Loucy (cell line): ENCODE results near the gene DR1.

ENCODE experiments used
- H2AFZ ChIP-seq: fragments of 200-600 bp; sonication (generic); 2 replicates; pipeline ENCODE4 v1.6.0; 2016; ENCODE audit warnings: antibody characterized with exemption, mild to moderate bottlenecking, low read length, moderate library complexity
- H3F3A ChIP-seq: fragments of 200-600 bp; 2 replicates; pipeline ENCODE4 v1.6.0; 2016; ENCODE audit warnings: antibody characterized with exemption, low read depth, mild to moderate bottlenecking
- H3K27me3 ChIP-seq: fragments of 200-600 bp; sonication (generic); 2 replicates; pipeline ENCODE4 v1.6.1; 2014; ENCODE audit warnings: low read length, mild to moderate bottlenecking; ENCODE audit not compliant: insufficient read depth, poor library complexity, severe bottlenecking
- H3K36me3 ChIP-seq: fragments of 200-600 bp; sonication (generic); 2 replicates; pipeline ENCODE4 v1.6.1; 2016; ENCODE audit warnings: low read length; ENCODE audit not compliant: insufficient read depth
- H3K4me1 ChIP-seq: fragments of 200-600 bp; sonication (generic); 2 replicates; pipeline ENCODE4 v1.5.1; 2014; ENCODE audit warnings: low read length, mild to moderate bottlenecking; ENCODE audit not compliant: insufficient read depth, poor library complexity, severe bottlenecking
- H3K4me2 ChIP-seq: fragments of 200-600 bp; sonication (generic); 2 replicates; pipeline ENCODE4 v1.6.0; 2014; ENCODE audit warnings: antibody characterized with exemption, low read length, low read depth, mild to moderate bottlenecking; ENCODE audit not compliant: poor library complexity, severe bottlenecking
- H3K4me3 ChIP-seq: fragments of 200-600 bp; sonication (generic); 2 replicates; pipeline ENCODE4 v1.5.1; 2014; ENCODE audit warnings: low read length, mild to moderate bottlenecking, mixed read lengths; ENCODE audit not compliant: poor library complexity, severe bottlenecking
- H3K79me2 ChIP-seq: fragments of 200-600 bp; sonication (generic); 2 replicates; pipeline ENCODE4 v1.6.1; 2014; ENCODE audit warnings: low read length; ENCODE audit not compliant: insufficient read depth
- H3K9ac ChIP-seq: fragments of 200-600 bp; sonication (generic); 2 replicates; pipeline ENCODE4 v1.6.0; 2014; ENCODE audit warnings: mild to moderate bottlenecking, low read depth, low read length, moderate library complexity; ENCODE audit not compliant: poor library complexity, severe bottlenecking
- H3K9me2 ChIP-seq: fragments of 200-600 bp; sonication (generic); replicated peaks from 2 replicates; pipeline ENCODE4 v1.6.1; 2016; ENCODE audit warnings: low read depth, low read length, mixed read lengths
- H3K9me3 ChIP-seq: fragments of 200-600 bp; sonication (generic); 2 replicates; pipeline ENCODE4 v1.6.1; 2014; ENCODE audit warnings: mild to moderate bottlenecking, antibody characterized with exemption, low read length, low read depth; ENCODE audit not compliant: insufficient read depth
- H4K20me1 ChIP-seq: fragments of 200-600 bp; sonication (generic); 2 replicates; pipeline ENCODE4 v1.6.0; 2014; ENCODE audit warnings: antibody characterized with exemption, low read length, mild to moderate bottlenecking; ENCODE audit not compliant: insufficient read depth, poor library complexity, severe bottlenecking
- CTCF ChIP-seq: fragments of 200-600 bp; sonication (generic); conservative IDR thresholded peaks from 2 replicates; pipeline ENCODE4 v1.5.1; 2014; ENCODE audit warnings: mild to moderate bottlenecking, antibody characterized with exemption, low read length
- EZH2phosphoT487 ChIP-seq: fragments of 200-600 bp; IDR thresholded peaks from 2 replicates; pipeline ENCODE4 v1.6.1; 2018; ENCODE audit warnings: antibody characterized with exemption, mild to moderate bottlenecking, moderate library complexity, borderline replicate concordance

DR1 gene

DNA sequence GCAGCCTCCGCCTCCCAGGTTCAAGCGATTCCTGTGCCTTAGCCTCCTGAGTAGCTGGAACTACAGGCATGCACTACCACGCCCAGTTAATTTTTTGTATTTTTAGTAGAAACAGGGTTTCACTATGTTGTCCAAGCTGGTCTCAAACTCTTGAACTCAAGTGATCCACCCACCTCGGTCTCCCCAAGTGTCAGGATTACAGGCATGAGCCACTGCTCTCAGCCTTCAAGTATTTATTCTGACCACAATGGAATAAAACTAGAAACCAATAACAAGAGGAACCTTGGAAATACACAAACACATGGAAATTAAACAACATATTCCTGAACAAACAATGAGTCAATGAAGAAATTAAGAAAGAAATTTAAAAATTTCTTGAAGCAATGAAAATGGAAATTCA, 32.7 kb upstream of the DR1 start:
- no peaks in the 10 kb centered on the region for H3K36me3 ChIP-seq
- H3K27me3 ChIP-seq: no peaks in the 10 kb centered on the region
- H3K4me1 ChIP-seq: no peaks in the 10 kb centered on the region
- no peak overlapping the region for H3K9ac ChIP-seq
- TF ChIP-seq CTCF (no peak), EZH2phosphoT487 (no peak)
- no peak overlapping the region for H3K4me3 ChIP-seq
- H3K4me2 ChIP-seq: no peak overlapping the region
- H3F3A ChIP-seq: no peaks in the 10 kb centered on the region
- H3K9me2 ChIP-seq: no peaks in the 10 kb centered on the region
- H3K9me3 ChIP-seq: no peaks in the 10 kb centered on the region
- H4K20me1 ChIP-seq: no peaks in the 10 kb centered on the region
- no peaks in the 10 kb centered on the region for H3K79me2 ChIP-seq
- no peak overlapping the region for H2AFZ ChIP-seq

DNA sequence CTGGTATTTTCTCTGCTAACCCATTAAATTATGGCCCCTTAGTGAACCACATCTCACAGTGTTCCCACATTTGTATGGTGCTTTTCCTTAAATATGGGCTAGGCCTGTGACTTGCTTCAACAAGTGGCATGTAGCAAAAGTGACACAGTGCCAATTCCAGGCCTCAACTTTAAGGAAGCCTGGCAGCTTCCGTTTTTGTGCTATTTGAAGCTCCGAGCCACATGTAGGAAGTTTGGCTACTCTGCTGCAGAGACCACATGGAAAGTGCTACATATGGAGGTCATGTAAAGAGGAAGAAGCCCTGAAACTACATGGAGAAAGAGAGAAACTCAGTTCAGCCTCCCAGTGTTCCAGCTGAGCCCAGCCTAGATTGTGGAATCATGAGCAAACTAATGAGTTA, 28.5 kb upstream of the DR1 start:
- Histone ChIP-seq H3K4me2 (no peak overlapping the region), H3F3A (no peaks in the 10 kb centered on the region), H3K9ac (no peak overlapping the region), H3K4me1 (no peaks in the 10 kb centered on the region), H3K36me3 (no peaks in the 10 kb centered on the region), H3K79me2 (no peaks in the 10 kb centered on the region), H2AFZ (no peak overlapping the region), H4K20me1 (no peaks in the 10 kb centered on the region), H3K9me3 (no peaks in the 10 kb centered on the region), H3K9me2 (no peaks in the 10 kb centered on the region), H3K4me3 (no peak overlapping the region), H3K27me3 (no peaks in the 10 kb centered on the region)
- TF ChIP-seq EZH2phosphoT487: no peak

- Histone ChIP-seq H3K27me3 (no peaks in the 10 kb centered on the region), H3K9me3 (no peaks in the 10 kb centered on the region), H3K9me2 (no peaks in the 10 kb centered on the region), H3K79me2 (no peaks in the 10 kb centered on the region), H2AFZ (no peak overlapping the region), H3K9ac (no peak overlapping the region), H3K36me3 (no peaks in the 10 kb centered on the region), H3F3A (no peaks in the 10 kb centered on the region), H3K4me1 (no peaks in the 10 kb centered on the region), H3K4me2 (no peak overlapping the region), H3K4me3 (no peak overlapping the region), H4K20me1 (no peaks in the 10 kb centered on the region)
- TF ChIP-seq CTCF (no peak), EZH2phosphoT487 (no peak)
Measured at GRCh38 chr1:93317943-93318342, 27.8 kb upstream of the DR1 start.

- Histone ChIP-seq H3K9me3 (no peaks in the 10 kb centered on the region), H3K79me2 (no peaks in the 10 kb centered on the region), H3K4me1 (no peaks in the 10 kb centered on the region), H2AFZ (no peak overlapping the region), H3K27me3 (no peaks in the 10 kb centered on the region), H3K9ac (no peak overlapping the region), H3K4me3 (no peak overlapping the region), H3K36me3 (no peaks in the 10 kb centered on the region), H3K4me2 (no peak overlapping the region), H3F3A (no peaks in the 10 kb centered on the region), H3K9me2 (no peaks in the 10 kb centered on the region), H4K20me1 (no peaks in the 10 kb centered on the region)
- TF ChIP-seq EZH2phosphoT487: no peak
- no peak for TF ChIP-seq CTCF
Measured at GRCh38 chr1:93321720-93322119, 24.0 kb upstream of the DR1 start.
